HG03039 (cell line): ENCODE results near the gene TMEM163.

Experiments
- ATAC-seq: cut with Tn5 transposase; IDR thresholded peaks from one replicate; pipeline ENCODE4 v1.9.1; 2021; ENCODE audit warnings: mild to moderate bottlenecking, moderate library complexity; ENCODE audit not compliant: unreplicated experiment

Gene TMEM163

GRCh38 chr2:134460583-134460998 lies 258.2 kb downstream of the TMEM163 start:
- peak; percentile 81 for ATAC-seq

GRCh38 chr2:134459706-134460406 lies 258.9 kb downstream of the TMEM163 start:
- ATAC-seq: no peak

- no peak for ATAC-seq
Observed at GRCh38 chr2:134458950-134459349, 259.9 kb downstream of the TMEM163 start.

GRCh38 chr2:134458473-134458853 lies 260.3 kb downstream of the TMEM163 start:
- ATAC-seq: no peak

- ATAC-seq: no peak
Observed at GRCh38 chr2:134457765-134458472, 260.9 kb downstream of the TMEM163 start.

- ATAC-seq: no peak
Observed at GRCh38 chr2:134457353-134457752, 261.4 kb downstream of the TMEM163 start.

- no peak for ATAC-seq
Observed at GRCh38 chr2:134455426-134455825, 263.4 kb downstream of the TMEM163 start.

GRCh38 chr2:134454931-134455330 lies 263.9 kb downstream of the TMEM163 start:
- no peak for ATAC-seq

- ATAC-seq: no peak
Observed at GRCh38 chr2:134454426-134454825, 264.4 kb downstream of the TMEM163 start.

GRCh38 chr2:134453973-134454372 lies 264.8 kb downstream of the TMEM163 start:
- no peak for ATAC-seq

- ATAC-seq: no peak
Observed at GRCh38 chr2:134453476-134453875, 265.3 kb downstream of the TMEM163 start.

- no peak for ATAC-seq
Observed at GRCh38 chr2:134452042-134452733, 266.6 kb downstream of the TMEM163 start.

GRCh38 chr2:134451347-134451630 lies 267.5 kb downstream of the TMEM163 start:
- no peak for ATAC-seq

- no peak for ATAC-seq
Observed at GRCh38 chr2:134449751-134450513, 268.9 kb downstream of the TMEM163 start.

GRCh38 chr2:134449157-134449556 lies 269.6 kb downstream of the TMEM163 start:
- ATAC-seq: no peak

- ATAC-seq: no peak
Observed at GRCh38 chr2:134448650-134449049, 270.1 kb downstream of the TMEM163 start.

- ATAC-seq: no peak
Observed at GRCh38 chr2:134447669-134448068, 271.1 kb downstream of the TMEM163 start.

- no peak for ATAC-seq
Observed at GRCh38 chr2:134446383-134447017, 272.3 kb downstream of the TMEM163 start.

GRCh38 chr2:134445985-134446382 lies 272.8 kb downstream of the TMEM163 start:
- no peak for ATAC-seq

- ATAC-seq: no peak
Observed at GRCh38 chr2:134445116-134445515, 273.7 kb downstream of the TMEM163 start.
